HEK293T (cell line): ENCODE data around the gene EXOC6.

Experiments used
- BHLHE40 ChIP-seq: fragments of 450-650 bp; IDR thresholded peaks from 2 replicates; pipeline ENCODE4 v1.6.1; 2016; ENCODE audit warnings: mild to moderate bottlenecking, moderate library complexity, borderline replicate concordance
- CTBP1 ChIP-seq: fragments of 450-650 bp; IDR thresholded peaks from 2 replicates; pipeline ENCODE4 v1.6.1; 2016; ENCODE audit warnings: borderline replicate concordance
- FOXK2 ChIP-seq: fragments of 450-650 bp; IDR thresholded peaks from 2 replicates; pipeline ENCODE4 v1.6.1; 2016; ENCODE audit warnings: mild to moderate bottlenecking
- FOXM1 ChIP-seq: fragments of 450-650 bp; IDR thresholded peaks from 2 replicates; pipeline ENCODE4 v1.6.1; 2017; ENCODE audit warnings: mild to moderate bottlenecking, borderline replicate concordance
- SP1 ChIP-seq: fragments of 450-650 bp; IDR thresholded peaks from 2 replicates; pipeline ENCODE4 v1.6.1; 2017
- TARDBP ChIP-seq: fragments of 450-650 bp; IDR thresholded peaks from 2 replicates; pipeline ENCODE4 v1.6.1; 2016
- ZNF384 ChIP-seq: fragments of 450-650 bp; IDR thresholded peaks from 2 replicates; pipeline ENCODE4 v1.6.1; 2016
- TF ChIP-seq, protein P1 (sequence below): fragments of 450-650 bp; IDR thresholded peaks from 2 replicates; pipeline ENCODE4 v1.6.1; 2016

DNA sequence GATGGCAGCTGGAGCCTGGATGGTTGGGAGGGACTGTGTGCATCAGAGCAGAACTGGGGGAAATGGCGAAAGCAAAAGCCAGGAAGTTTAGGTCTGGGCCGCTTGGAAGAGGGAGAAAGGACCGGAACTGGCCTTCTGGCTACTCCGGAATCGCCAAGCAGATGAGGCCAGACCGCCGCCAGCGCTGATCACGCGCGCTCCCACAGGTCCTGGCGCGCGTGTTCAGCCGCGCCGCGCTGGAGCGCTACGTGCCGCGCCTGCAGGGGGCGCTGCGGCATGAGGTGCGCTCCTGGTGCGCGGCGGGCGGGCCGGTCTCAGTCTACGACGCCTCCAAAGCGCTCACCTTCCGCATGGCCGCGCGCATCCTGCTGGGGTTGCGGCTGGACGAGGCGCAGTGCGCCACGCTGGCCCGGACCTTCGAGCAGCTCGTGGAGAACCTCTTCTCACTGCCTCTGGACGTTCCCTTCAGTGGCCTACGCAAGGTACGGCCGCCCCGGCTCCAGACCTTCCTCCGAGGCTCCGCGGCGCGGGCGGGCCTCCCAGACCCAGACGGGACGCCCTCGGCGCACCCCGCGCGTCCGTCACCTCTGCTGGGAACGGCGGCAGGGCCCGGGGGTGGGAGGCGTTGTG is 214.3 kb downstream of the EXOC6 start:
- TF ChIP-seq FOXK2: no peak
- no peak for TF ChIP-seq SP1
- TF ChIP-seq, protein P1, sequence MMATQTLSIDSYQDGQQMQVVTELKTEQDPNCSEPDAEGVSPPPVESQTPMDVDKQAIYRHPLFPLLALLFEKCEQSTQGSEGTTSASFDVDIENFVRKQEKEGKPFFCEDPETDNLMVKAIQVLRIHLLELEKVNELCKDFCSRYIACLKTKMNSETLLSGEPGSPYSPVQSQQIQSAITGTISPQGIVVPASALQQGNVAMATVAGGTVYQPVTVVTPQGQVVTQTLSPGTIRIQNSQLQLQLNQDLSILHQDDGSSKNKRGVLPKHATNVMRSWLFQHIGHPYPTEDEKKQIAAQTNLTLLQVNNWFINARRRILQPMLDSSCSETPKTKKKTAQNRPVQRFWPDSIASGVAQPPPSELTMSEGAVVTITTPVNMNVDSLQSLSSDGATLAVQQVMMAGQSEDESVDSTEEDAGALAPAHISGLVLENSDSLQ: no peak
- TF ChIP-seq TARDBP: no peak
- no peak for TF ChIP-seq FOXM1
- no peak for TF ChIP-seq BHLHE40
- no peak for TF ChIP-seq ZNF384
- TF ChIP-seq CTBP1: no peak
